ENCODE results near the gene ST3GAL2. TPM values are rescaled to one million over a fixed set of nuclear protein-coding genes. Genes with fewer than 3 reads are reported as not detected.

The ST3GAL2 gene
- total RNA-seq, 1 experiment from 2014 or later, result 9.7 TPM

- no peaks in the 10 kb centered on the region for H3K4me1 Mint-ChIP-seq (ENCODE audit: low read depth, unreplicated experiment)
- H3K27ac Mint-ChIP-seq (ENCODE audit: unreplicated experiment), result no peak overlapping the region
- no TSS peak for BruUV-seq (replicated peaks)
- no peaks in the 10 kb centered on the region for H3K27me3 Mint-ChIP-seq (ENCODE audit: unreplicated experiment)
- DNase-seq, result no peak
- no peak for TF ChIP-seq CTCF (IDR thresholded peaks at IDR 0.05; ENCODE audit: unreplicated experiment)
- intact Hi-C loops (cut with micrococcal nuclease; ENCODE audit: unreplicated experiment), result no loop called here
- no peak overlapping the region for H3K4me3 Mint-ChIP-seq (ENCODE audit: low read depth, unreplicated experiment)
- no peaks in the 10 kb centered on the region for H3K9me3 Mint-ChIP-seq (ENCODE audit: low read depth, unreplicated experiment)
- CTCF ChIA-PET, result no interaction called here
- peaks cover 5% of the 10 kb centered on the region for H3K36me3 Mint-ChIP-seq (ENCODE audit: insufficient read depth, unreplicated experiment)
Observed at GRCh38 chr16:70465999-70466804, 27.3 kb upstream of the ST3GAL2 start.

- no peaks in the 10 kb centered on the region for H3K36me3 Mint-ChIP-seq (ENCODE audit: insufficient read depth, unreplicated experiment)
- intact Hi-C loops (cut with micrococcal nuclease; ENCODE audit: unreplicated experiment), result no loop called here
- no peaks in the 10 kb centered on the region for H3K9me3 Mint-ChIP-seq (ENCODE audit: low read depth, unreplicated experiment)
- CTCF ChIA-PET, result no interaction called here
- no peak for TF ChIP-seq CTCF (IDR thresholded peaks at IDR 0.05; ENCODE audit: unreplicated experiment)
- H3K4me3 Mint-ChIP-seq (ENCODE audit: low read depth, unreplicated experiment), result no peak overlapping the region
- H3K27ac Mint-ChIP-seq (ENCODE audit: unreplicated experiment), result no peak overlapping the region
- no peak for DNase-seq
- no peaks in the 10 kb centered on the region for H3K4me1 Mint-ChIP-seq (ENCODE audit: low read depth, unreplicated experiment)
- BruUV-seq (replicated peaks), result no TSS peak
- H3K27me3 Mint-ChIP-seq (ENCODE audit: unreplicated experiment), result no peaks in the 10 kb centered on the region
Observed at GRCh38 chr16:70463235-70463634, 24.3 kb upstream of the ST3GAL2 start.

GRCh38 chr16:70460737-70461261 is 21.9 kb upstream of the ST3GAL2 start:
- Mint-ChIP-seq H3K36me3 (ENCODE audit: insufficient read depth, unreplicated experiment) (no peaks in the 10 kb centered on the region), H3K9me3 (ENCODE audit: low read depth, unreplicated experiment) (no peaks in the 10 kb centered on the region), H3K27ac (ENCODE audit: unreplicated experiment) (no peak overlapping the region), H3K4me1 (ENCODE audit: low read depth, unreplicated experiment) (no peaks in the 10 kb centered on the region), H3K27me3 (ENCODE audit: unreplicated experiment) (no peaks in the 10 kb centered on the region), H3K4me3 (ENCODE audit: low read depth, unreplicated experiment) (no peak overlapping the region)
- intact Hi-C loops (cut with micrococcal nuclease; ENCODE audit: unreplicated experiment), result no loop called here
- no TSS peak for BruUV-seq (replicated peaks)
- DNase-seq, result no peak
- CTCF ChIA-PET, result interaction anchor here (0.6 kb wide), 1 partner anchor 118 kb away, joined by 5 read pairs; no protein-coding TSS in a partner anchor
- TF ChIP-seq CTCF (IDR thresholded peaks at IDR 0.05; ENCODE audit: unreplicated experiment), result no peak

- H3K27ac Mint-ChIP-seq (ENCODE audit: unreplicated experiment), result no peak overlapping the region
- H3K36me3 Mint-ChIP-seq (ENCODE audit: insufficient read depth, unreplicated experiment), result peaks cover 17% of the 10 kb centered on the region
- peaks cover 7% of the 10 kb centered on the region for H3K4me1 Mint-ChIP-seq (ENCODE audit: low read depth, unreplicated experiment)
- no peaks in the 10 kb centered on the region for H3K27me3 Mint-ChIP-seq (ENCODE audit: unreplicated experiment)
- no peak overlapping the region for H3K4me3 Mint-ChIP-seq (ENCODE audit: low read depth, unreplicated experiment)
- intact Hi-C loops (cut with micrococcal nuclease; ENCODE audit: unreplicated experiment), result no loop called here
- TF ChIP-seq CTCF (IDR thresholded peaks at IDR 0.05; ENCODE audit: unreplicated experiment), result no peak
- DNase-seq, result no peak
- H3K9me3 Mint-ChIP-seq (ENCODE audit: low read depth, unreplicated experiment), result no peaks in the 10 kb centered on the region
- CTCF ChIA-PET, result interaction anchor here (0.7 kb wide), 1 partner anchor 66 kb away, joined by 3 read pairs; no protein-coding TSS in a partner anchor
- BruUV-seq (replicated peaks), result no TSS peak
Observed at GRCh38 chr16:70457446-70458166, 18.7 kb upstream of the ST3GAL2 start.
